ENCODE measurements around the gene NACAD. TPM values are rescaled to one million over a fixed set of nuclear protein-coding genes. Genes with fewer than 3 reads are reported as not detected.
"Not testable (repeated sequence)": the region's sequence is repeated elsewhere in the genome, so short reads cannot be mapped to it uniquely, and the experiment has no call there.

Gene NACAD
- total RNA-seq, 4 donors from 2014 or later = 0.04 to 1.9 (median 0.62) TPM; not detected in 1

GRCh38 chr7:45116048-45116447 is 27.3 kb upstream of the NACAD start:
- Histone ChIP-seq H3K4me1 (peaks cover 0 to 8% (median 2%) of the 10 kb centered on the region in 3 donors), H3K27me3 (no peaks in the 10 kb centered on the region), H3K4me3 (no peak overlapping the region), H3K27ac (no peak overlapping the region), H3K36me3 (no peaks in the 10 kb centered on the region), H3K9me3 (no peaks in the 10 kb centered on the region)
- TF ChIP-seq CTCF (IDR thresholded peaks at IDR 0.05) (no peak), POLR2A (IDR thresholded peaks at IDR 0.05) (no peak)
- 43% methylated on average over 1 of the region's 1 CpG; no CpG with 5 or more reads in 1 of the 2 donors for WGBS, 2 donors
- no peak for DNase-seq
- intact Hi-C loops (cut with DNase I) = no loop called here

- no peaks in the 10 kb centered on the region for H3K9me3 ChIP-seq
- H3K27ac ChIP-seq = no peak overlapping the region
- H3K36me3 ChIP-seq = no peaks in the 10 kb centered on the region
- no peaks in the 10 kb centered on the region for H3K27me3 ChIP-seq
- intact Hi-C loops (cut with DNase I) = no loop called here
- no peak overlapping the region for H3K4me3 ChIP-seq
- peaks cover 7 to 19% (median 9%) of the 10 kb centered on the region in 3 donors for H3K4me1 ChIP-seq
- no peak for DNase-seq
- TF ChIP-seq CTCF (IDR thresholded peaks at IDR 0.05) (no peak), POLR2A (IDR thresholded peaks at IDR 0.05) (no peak)
Observed at GRCh38 chr7:45114926-45115325, 26.2 kb upstream of the NACAD start.

- H3K9me3 ChIP-seq; intact Hi-C loops (cut with DNase I); DNase-seq; H3K36me3 ChIP-seq; H3K27ac ChIP-seq; H3K4me3 ChIP-seq; H3K27me3 ChIP-seq: not testable (repeated sequence)
- 64 to 100% methylated on average over 1 of the region's 1 CpG for WGBS, 2 donors
- peaks cover 7 to 25% (median 9%) of the 10 kb centered on the region in 3 donors for H3K4me1 ChIP-seq
Observed at GRCh38 chr7:45114257-45114656, 25.5 kb upstream of the NACAD start.

GRCh38 chr7:45112648-45113047 is 23.9 kb upstream of the NACAD start:
- Histone ChIP-seq H3K36me3 (peaks cover 8 to 19% (median 12%) of the 10 kb centered on the region in 3 donors), H3K4me3 (peak overlapping the region in 1 of 4 donors; percentile 98), H3K27me3 (no peaks in the 10 kb centered on the region), H3K9me3 (no peaks in the 10 kb centered on the region), H3K27ac (peak overlapping the region in 2 of 4 donors; percentile 81 to 92), H3K4me1 (peaks cover 17 to 42% (median 18%) of the 10 kb centered on the region in 3 donors)
- WGBS, 2 donors = 48 to 82% methylated on average over 1 of the region's 1 CpG
- TF ChIP-seq POLR2A (IDR thresholded peaks at IDR 0.05) = no peak
- no peak for TF ChIP-seq CTCF (IDR thresholded peaks at IDR 0.05)
- no peak for DNase-seq
- intact Hi-C loops (cut with DNase I) = no loop called here

GRCh38 chr7:45111298-45112223 is 22.8 kb upstream of the NACAD start, which contains the start of gene TBRG4:
TSS of gene TBRG4 (minus strand) at chr7:45111697. CDS start at chr7:45109237, 2,460 bp downstream.
- DNase-seq = peak; percentile 73
- TF ChIP-seq CTCF (IDR thresholded peaks at IDR 0.05) (peak in 3 of 6 experiments; percentile 19 to 25 (median 25)), POLR2A (IDR thresholded peaks at IDR 0.05) (peak in 3 of 4 donors; percentile 92 to 94 (median 93))
- Histone ChIP-seq H3K27ac (peak within 1 kb of the TSS; percentile 81 to 97 (median 93)), H3K9me3 (no peaks in the 10 kb centered on the region), H3K4me1 (peaks cover 17 to 52% (median 18%) of the 10 kb centered on the region in 3 donors), H3K4me3 (peak within 1 kb of the TSS; percentile 44 to 98 (median 79)), H3K27me3 (no peaks in the 10 kb centered on the region), H3K36me3 (peaks cover 13 to 30% (median 22%) of the 10 kb centered on the region in 3 donors)
- intact Hi-C loops (cut with DNase I) = no loop called here
- 0 to 1% methylated on average over 15 to 25 of the region's 64 CpGs for WGBS, 2 donors
